Uterus (tissue), 4 donors: Measurements from ENCODE around the gene NACC1. TPM values are rescaled to one million over a fixed set of nuclear protein-coding genes. Genes with fewer than 3 reads are reported as not detected.
"Not testable (repeated sequence)": the region's sequence is repeated elsewhere in the genome, so short reads cannot be mapped to it uniquely, and the experiment has no call there.

Experiments
- DNase-seq, 2 donors: peaks; one replicate each; pipeline ENCODE4 v3.0.0-alpha.2; 2019 to 2020
- H3K27ac ChIP-seq, 2 donors: fragments of 200-600 bp; sonication (generic); 1 replicate in 1 of 2; 2 replicates in 1 of 2; pipeline ENCODE4 v1.5.1; 2016 to 2018
- H3K27me3 ChIP-seq, 2 donors: fragments of 200-600 bp; sonication (generic); one replicate each; pipeline ENCODE4 v1.5.1; 2018 to 2019; ENCODE audit warnings: control low read depth in 1 of 2
- H3K36me3 ChIP-seq, 2 donors: fragments of 200-600 bp; sonication (generic); one replicate each; pipeline ENCODE4 v1.5.1; 2019; ENCODE audit warnings: control low read depth in 1 of 2
- H3K4me1 ChIP-seq, 2 donors: fragments of 200-600 bp; sonication (generic); one replicate each; pipeline ENCODE4 v1.5.1; 2018 to 2019; ENCODE audit warnings: control low read depth in 1 of 2
- H3K4me3 ChIP-seq, 2 donors: fragments of 200-600 bp; sonication (generic); 1 replicate in 1 of 2; 2 replicates in 1 of 2; pipeline ENCODE4 v1.5.1; 2018 to 2019; ENCODE audit warnings: mild to moderate bottlenecking in 1 of 2
- H3K9me3 ChIP-seq, 2 donors: fragments of 200-600 bp; sonication (generic); one replicate each; pipeline ENCODE4 v1.5.1; 2019; ENCODE audit warnings: control low read depth in 1 of 2
- CTCF ChIP-seq, 4 experiments: fragments of 200-600 bp in 2 of 4; fragments of 450-650 bp in 2 of 4; sonication (generic) in 2 of 4; IDR thresholded peaks; one replicate each; pipeline ENCODE4 v1.5.1; 2016 to 2019; ENCODE audit warnings: antibody characterized with exemption in 4 of 4, mild to moderate bottlenecking in 2 of 4, moderate library complexity in 1 of 4
- POLR2A ChIP-seq, 2 donors: fragments of 450-650 bp; IDR thresholded peaks; one replicate each; pipeline ENCODE4 v1.6.1; 2016; ENCODE audit warnings: antibody characterized with exemption in 2 of 2, mild to moderate bottlenecking in 1 of 2, moderate library complexity in 1 of 2
- intact Hi-C: fragments of 100-400 bp; cut with DNase I; formaldehyde crosslinking; loops from one replicate; pipeline ENCODE4 v1.15.1; 2023; ENCODE audit warnings: low total_unique reads
- total RNA-seq, 4 donors: library from RNA; depleted of rRNA in 3 of 4; stranded (reverse); fragments of >200 nt in 3 of 4; gene quantifications; one replicate each; pipeline versions ENCODE4 v1.1.0 to v1.2.4, GENCODE V29; 2014 to 2023
- donor health status: DM: yes; HTN: yes; CAD: no.

The NACC1 gene
- total RNA-seq, 4 donors from 2014 or later: 13.4 to 28.1 (median 15.8) TPM

GRCh38 chr19:13138171-13138915 lies 20.3 kb downstream of the NACC1 start:
- Histone ChIP-seq H3K36me3 (no peaks in the 10 kb centered on the region), H3K27ac (no peak overlapping the region), H3K4me3 (no peak overlapping the region), H3K4me1 (no peaks in the 10 kb centered on the region), H3K27me3 (no peaks in the 10 kb centered on the region), H3K9me3 (no peaks in the 10 kb centered on the region)
- intact Hi-C loops: no loop called here
- DNase-seq: no peak
- no peak for TF ChIP-seq POLR2A (IDR thresholded peaks at IDR 0.05)
- TF ChIP-seq CTCF (IDR thresholded peaks at IDR 0.05): no peak

GRCh38 chr19:13138916-13139198 lies 20.8 kb downstream of the NACC1 start:
- no peak for TF ChIP-seq CTCF (IDR thresholded peaks at IDR 0.05)
- no peak for TF ChIP-seq POLR2A (IDR thresholded peaks at IDR 0.05)
- intact Hi-C loops: no loop called here
- Histone ChIP-seq H3K4me1 (no peaks in the 10 kb centered on the region), H3K4me3 (no peak overlapping the region), H3K27ac (no peak overlapping the region), H3K27me3 (no peaks in the 10 kb centered on the region), H3K9me3 (no peaks in the 10 kb centered on the region), H3K36me3 (no peaks in the 10 kb centered on the region)
- no peak for DNase-seq

- no peaks in the 10 kb centered on the region for H3K4me1 ChIP-seq
- DNase-seq: no peak
- TF ChIP-seq CTCF (IDR thresholded peaks at IDR 0.05) (no peak), POLR2A (IDR thresholded peaks at IDR 0.05) (no peak)
- no peaks in the 10 kb centered on the region for H3K9me3 ChIP-seq
- no peaks in the 10 kb centered on the region for H3K27me3 ChIP-seq
- H3K27ac ChIP-seq: no peak overlapping the region
- no peaks in the 10 kb centered on the region for H3K36me3 ChIP-seq
- no peak overlapping the region for H3K4me3 ChIP-seq
- intact Hi-C loops: no loop called here
Observed at GRCh38 chr19:13139633-13140311, 21.7 kb downstream of the NACC1 start.

GRCh38 chr19:13146763-13147563 lies 28.9 kb downstream of the NACC1 start:
- H3K36me3 ChIP-seq: no peaks in the 10 kb centered on the region
- intact Hi-C loops: no loop called here
- no peaks in the 10 kb centered on the region for H3K27me3 ChIP-seq
- no peaks in the 10 kb centered on the region for H3K4me1 ChIP-seq
- no peak overlapping the region for H3K27ac ChIP-seq
- DNase-seq: no peak
- no peaks in the 10 kb centered on the region for H3K9me3 ChIP-seq
- no peak overlapping the region for H3K4me3 ChIP-seq
- no peak for TF ChIP-seq POLR2A (IDR thresholded peaks at IDR 0.05)
- no peak for TF ChIP-seq CTCF (IDR thresholded peaks at IDR 0.05)

- H3K27me3 ChIP-seq, H3K9me3 ChIP-seq, H3K4me1 ChIP-seq, H3K36me3 ChIP-seq, intact Hi-C loops, DNase-seq: not testable (repeated sequence)
- Histone ChIP-seq H3K27ac (peak overlapping the region; percentile 94 to 98), H3K4me3 (peak overlapping the region; percentile 73 to 84)
Observed at GRCh38 chr19:13149173-13149627, 31.1 kb downstream of the NACC1 start.
